Dermis blood vessel endothelial cell (primary cell): ENCODE data around the gene TRAFD1. TPM values are rescaled to one million over a fixed set of nuclear protein-coding genes. Genes with fewer than 3 reads are reported as not detected.

ENCODE experiments used
- total RNA-seq: library from RNA; depleted of rRNA; stranded (reverse); fragments of >200 nt; gene quantifications from 2 replicates; pipeline ENCODE4 v1.2.3, GENCODE V29; 2014

TRAFD1 gene
- total RNA-seq, 1 donor from 2014 or later: 37.9 TPM

Other genes starting within 250 kb of the TRAFD1 start
- 3.1 and 5.1 TPM in 2 replicates for gene TMEM116, start 112.4 kb upstream of the TRAFD1 start, total RNA-seq
- 70.2 and 92.7 TPM in 2 replicates for gene ERP29, start 112.1 kb upstream of the TRAFD1 start, total RNA-seq
- gene NAA25, start 16.8 kb upstream of the TRAFD1 start, total RNA-seq: 19.2 and 27.4 TPM in 2 replicates